ENCODE results near the gene SLC6A13.

DNA sequence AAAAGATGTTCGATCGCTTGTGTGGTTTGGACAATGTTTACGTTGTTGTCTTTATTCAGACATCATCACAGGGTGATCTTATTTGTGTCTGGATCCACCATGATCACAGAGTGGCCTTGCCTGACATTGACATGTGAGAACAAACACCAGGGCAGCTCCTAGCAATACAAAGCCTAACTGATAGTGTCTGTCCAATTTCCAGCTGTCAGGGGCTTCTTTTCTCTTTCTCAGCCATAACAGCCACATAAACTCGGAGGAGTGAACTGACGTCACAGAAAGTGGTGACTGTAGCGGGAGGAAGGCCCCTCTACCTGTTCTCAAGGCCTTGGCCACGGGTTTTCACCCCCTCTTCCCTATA is 5.8 kb upstream of the SLC6A13 start:
- no peak for TF ChIP-seq EZH2 (IDR thresholded peaks at IDR 0.05; ENCODE audit: borderline replicate concordance)
- TF ChIP-seq, protein P1, sequence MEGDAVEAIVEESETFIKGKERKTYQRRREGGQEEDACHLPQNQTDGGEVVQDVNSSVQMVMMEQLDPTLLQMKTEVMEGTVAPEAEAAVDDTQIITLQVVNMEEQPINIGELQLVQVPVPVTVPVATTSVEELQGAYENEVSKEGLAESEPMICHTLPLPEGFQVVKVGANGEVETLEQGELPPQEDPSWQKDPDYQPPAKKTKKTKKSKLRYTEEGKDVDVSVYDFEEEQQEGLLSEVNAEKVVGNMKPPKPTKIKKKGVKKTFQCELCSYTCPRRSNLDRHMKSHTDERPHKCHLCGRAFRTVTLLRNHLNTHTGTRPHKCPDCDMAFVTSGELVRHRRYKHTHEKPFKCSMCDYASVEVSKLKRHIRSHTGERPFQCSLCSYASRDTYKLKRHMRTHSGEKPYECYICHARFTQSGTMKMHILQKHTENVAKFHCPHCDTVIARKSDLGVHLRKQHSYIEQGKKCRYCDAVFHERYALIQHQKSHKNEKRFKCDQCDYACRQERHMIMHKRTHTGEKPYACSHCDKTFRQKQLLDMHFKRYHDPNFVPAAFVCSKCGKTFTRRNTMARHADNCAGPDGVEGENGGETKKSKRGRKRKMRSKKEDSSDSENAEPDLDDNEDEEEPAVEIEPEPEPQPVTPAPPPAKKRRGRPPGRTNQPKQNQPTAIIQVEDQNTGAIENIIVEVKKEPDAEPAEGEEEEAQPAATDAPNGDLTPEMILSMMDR (IDR thresholded peaks at IDR 0.05; ENCODE audit: poor library complexity), result no peak
